Right atrium auricular region (tissue), 2 donors: ENCODE results near the gene KRTAP10-10. TPM values are rescaled to one million over a fixed set of nuclear protein-coding genes. Genes with fewer than 3 reads are reported as not detected.
A peak's percentile ranks its signal among the peaks of the same experiment; 100 is the strongest.
"Not testable (repeated sequence)": the region's sequence is repeated elsewhere in the genome, so short reads cannot be mapped to it uniquely, and the experiment has no call there.

Experiments
- DNase-seq: peaks from one replicate; pipeline ENCODE4 v3.0.0-alpha.2; 2019; ENCODE audit warnings: low spot score
- H3K27ac ChIP-seq, 2 donors: fragments of 200-600 bp; sonication (generic); 1 replicate in 1 of 2; 2 replicates in 1 of 2; pipeline ENCODE4 v1.5.1; 2016 to 2019
- H3K27me3 ChIP-seq, 2 donors: fragments of 200-600 bp; sonication (generic); one replicate each; pipeline versions ENCODE4 v1.5.1 to v1.6.0; 2017 to 2019
- H3K36me3 ChIP-seq: fragments of 200-600 bp; sonication (generic); one replicate; pipeline ENCODE4 v1.5.1; 2016
- H3K4me1 ChIP-seq, 2 donors: fragments of 200-600 bp; sonication (generic); one replicate each; pipeline versions ENCODE4 v1.5.1 to v1.6.0; 2017 to 2019
- H3K4me3 ChIP-seq, 2 donors: fragments of 200-600 bp; sonication (generic); 1 replicate in 1 of 2; 2 replicates in 1 of 2; pipeline ENCODE4 v1.5.1; 2017 to 2019; ENCODE audit warnings: mild to moderate bottlenecking in 1 of 2, moderate library complexity in 1 of 2
- H3K9me3 ChIP-seq, 2 donors: fragments of 200-600 bp; sonication (generic); one replicate each; pipeline ENCODE4 v1.5.1; 2019
- CTCF ChIP-seq, 2 donors: fragments of 200-600 bp; sonication (generic); IDR thresholded peaks; one replicate each; pipeline ENCODE4 v1.5.1; 2019; ENCODE audit warnings: antibody characterized with exemption in 2 of 2
- total RNA-seq, 2 donors: library from RNA; depleted of rRNA; stranded (reverse); fragments of >200 nt; gene quantifications; one replicate each; pipeline ENCODE4 v1.1.0, GENCODE V29; 2016

KRTAP10-10 gene
- total RNA-seq, 2 donors from 2014 or later = not detected

- DNase-seq = no peak
- no peaks in the 10 kb centered on the region for H3K36me3 ChIP-seq
- no peaks in the 10 kb centered on the region for H3K4me1 ChIP-seq
- H3K27ac ChIP-seq = no peak overlapping the region
- TF ChIP-seq CTCF (IDR thresholded peaks at IDR 0.05) = no peak
- H3K27me3 ChIP-seq = no peaks in the 10 kb centered on the region
- peaks cover 0 to 20% of the 10 kb centered on the region in 2 donors for H3K9me3 ChIP-seq
- no peak overlapping the region for H3K4me3 ChIP-seq
These were observed 17.3 kb upstream of the KRTAP10-10 start for GRCh38 chr21:44619886-44620285.

GRCh38 chr21:44623575-44623974, 13.6 kb upstream of the KRTAP10-10 start:
- Histone ChIP-seq H3K4me3 (no peak overlapping the region), H3K27me3 (no peaks in the 10 kb centered on the region), H3K36me3 (no peaks in the 10 kb centered on the region), H3K4me1 (no peaks in the 10 kb centered on the region), H3K9me3 (peaks cover 0 to 20% of the 10 kb centered on the region in 2 donors), H3K27ac (no peak overlapping the region)
- TF ChIP-seq CTCF (IDR thresholded peaks at IDR 0.05) = no peak
- DNase-seq = no peak

- H3K9me3 ChIP-seq = peaks cover 0 to 29% of the 10 kb centered on the region in 2 donors
- no peaks in the 10 kb centered on the region for H3K4me1 ChIP-seq
- no peak overlapping the region for H3K27ac ChIP-seq
- H3K36me3 ChIP-seq = no peaks in the 10 kb centered on the region
- H3K4me3 ChIP-seq = no peak overlapping the region
- DNase-seq = peak; percentile 46
- no peaks in the 10 kb centered on the region for H3K27me3 ChIP-seq
- TF ChIP-seq CTCF (IDR thresholded peaks at IDR 0.05) = no peak
These were observed 11.4 kb upstream of the KRTAP10-10 start for GRCh38 chr21:44625756-44626155.

GRCh38 chr21:44626262-44626661, 10.9 kb upstream of the KRTAP10-10 start:
- peaks cover 2 to 34% of the 10 kb centered on the region in 2 donors for H3K9me3 ChIP-seq
- no peaks in the 10 kb centered on the region for H3K27me3 ChIP-seq
- no peak overlapping the region for H3K4me3 ChIP-seq
- no peak overlapping the region for H3K27ac ChIP-seq
- DNase-seq = no peak
- no peaks in the 10 kb centered on the region for H3K36me3 ChIP-seq
- TF ChIP-seq CTCF (IDR thresholded peaks at IDR 0.05) = no peak
- no peaks in the 10 kb centered on the region for H3K4me1 ChIP-seq

- Histone ChIP-seq H3K27ac (no peak within 1 kb of the TSS), H3K4me3 (no peak within 1 kb of the TSS), H3K27me3 (no peaks in the 10 kb centered on the region), H3K9me3 (peaks cover 4 to 39% of the 10 kb centered on the region in 2 donors), H3K4me1 (no peaks in the 10 kb centered on the region), H3K36me3 (no peaks in the 10 kb centered on the region)
- peak; percentile 40 for DNase-seq
- TF ChIP-seq CTCF (IDR thresholded peaks at IDR 0.05) = no peak
These were observed 10.4 kb upstream of the KRTAP10-10 start, which contains the start of gene KRTAP10-9 for GRCh38 chr21:44626673-44627143. Gene KRTAP10-9 (plus strand): TSS chr21:44627093. CDS start chr21:44627172, 79 bp downstream.

- not testable (repeated sequence) for DNase-seq, H3K27ac ChIP-seq, H3K27me3 ChIP-seq, H3K4me3 ChIP-seq, H3K36me3 ChIP-seq, H3K4me1 ChIP-seq
- peaks cover 5 to 45% of the 10 kb centered on the region in 2 donors for H3K9me3 ChIP-seq
These were observed 9.9 kb upstream of the KRTAP10-10 start for GRCh38 chr21:44627181-44627822.

GRCh38 chr21:44627831-44628233, 9.3 kb upstream of the KRTAP10-10 start:
- not testable (repeated sequence) for H3K4me3 ChIP-seq, H3K36me3 ChIP-seq, H3K27ac ChIP-seq, DNase-seq, H3K27me3 ChIP-seq, H3K4me1 ChIP-seq
- peaks cover 6 to 48% of the 10 kb centered on the region in 2 donors for H3K9me3 ChIP-seq
